ENCODE data around the gene IGSF10. TPM values are rescaled to one million over a fixed set of nuclear protein-coding genes. Genes with fewer than 3 reads are reported as not detected.

Gene IGSF10
- total and polyA plus RNA-seq, 2 of the 13 experiments (the other 11 are each of a cell fraction or from before 2014, with no cell fraction given) = 0.16 TPM; not detected in 1

GRCh38 chr3:151459358-151459757, 1.5 kb downstream of the IGSF10 start:
- DNase-seq (ENCODE audit: low spot score) (no peak), ATAC-seq (no peak), FAIRE-seq (no peak)
- Histone ChIP-seq H3K27ac (ENCODE audit: extremely low read length, insufficient read depth, low read length) (no peak overlapping the region), H3K27me3 (ENCODE audit: control insufficient read depth in 1 of 2, insufficient read depth in 2 of 2, low read length in 2 of 2) (peaks cover 1 to 43% of the 10 kb centered on the region in 2 experiments), H2AFZ (ENCODE audit: low read length) (no peak overlapping the region), H3K4me3 (replicated peaks in 1 of 3; ENCODE audit: insufficient read depth in 1 of 3, low read depth in 2 of 3, low read length in 3 of 3) (no peak overlapping the region), H3K36me3 (replicated peaks in 1 of 2; ENCODE audit: control insufficient read depth in 1 of 2, insufficient read depth in 2 of 2, low read length in 2 of 2) (no peaks in the 10 kb centered on the region), H3K9ac (ENCODE audit: insufficient read depth, low read depth, low read length) (no peak overlapping the region), H3K4me1 (ENCODE audit: insufficient read depth, low read length) (no peaks in the 10 kb centered on the region), H3K9me3 (ENCODE audit: low read length) (no peaks in the 10 kb centered on the region), H3K79me2 (ENCODE audit: insufficient read depth, low read length) (no peaks in the 10 kb centered on the region), H4K20me1 (ENCODE audit: insufficient read depth, low read length) (no peaks in the 10 kb centered on the region), H3K4me2 (ENCODE audit: low read depth, low read length) (no peak overlapping the region)
- no peak for TF ChIP-seq HIC2 (CRISPR knock-in tag; IDR thresholded peaks at IDR 0.05; ENCODE audit: low read depth)
- WGBS (ENCODE audit: low lambda C conversion rate) = 3% methylated on average over 3 of the region's 3 CpGs
- BruUV-seq (replicated peaks) = no TSS peak
- ChIA-PET POLR2A (no interaction called here), CTCF (ENCODE audit: low intra/inter-chr PET ratio, low total read pairs) (no interaction called here)
- intact Hi-C loops (cut with micrococcal nuclease; ENCODE audit: unreplicated experiment) = no loop called here
- in situ Hi-C loops (cut with HindIII; ENCODE audit: extremely low pct_ligation_motif_present, low pct_unique_long_range_greater_than_20kb) = no loop called here

GRCh38 chr3:151456065-151456464, 4.8 kb downstream of the IGSF10 start:
- FAIRE-seq (no peak), ATAC-seq (no peak), DNase-seq (ENCODE audit: low spot score) (no peak)
- TF ChIP-seq ZBTB7B (CRISPR knock-in tag; IDR thresholded peaks at IDR 0.05) = no peak
- TF ChIP-seq ZNF326 (CRISPR knock-in tag; IDR thresholded peaks at IDR 0.05; ENCODE audit: borderline replicate concordance) = no peak
- no peak for TF ChIP-seq ARID3A (IDR thresholded peaks at IDR 0.05; ENCODE audit: low read depth, low read length)
- TF ChIP-seq CTCF (CRISPR knock-in tag; IDR thresholded peaks at IDR 0.05) = no peak
- TF ChIP-seq TIGD3 (CRISPR knock-in tag; IDR thresholded peaks at IDR 0.05; ENCODE audit: borderline replicate concordance) = no peak
- TF ChIP-seq MIXL1 (CRISPR knock-in tag; IDR thresholded peaks at IDR 0.05) = no peak
- TF ChIP-seq ZSCAN29 (CRISPR knock-in tag; conservative IDR thresholded peaks at IDR 0.05) = no peak
- no peak for TF ChIP-seq ZBTB39 (CRISPR knock-in tag; IDR thresholded peaks at IDR 0.05)
- Histone ChIP-seq H3K9ac (ENCODE audit: insufficient read depth, low read depth, low read length) (no peak overlapping the region), H3K27me3 (ENCODE audit: control insufficient read depth in 1 of 2, insufficient read depth in 2 of 2, low read length in 2 of 2) (peaks cover under 1 to 22% of the 10 kb centered on the region in 2 experiments; a peak in 4 of 5 replicates), H3K9me3 (ENCODE audit: low read length) (no peaks in the 10 kb centered on the region), H4K20me1 (ENCODE audit: insufficient read depth, low read length) (no peaks in the 10 kb centered on the region), H3K4me3 (replicated peaks in 1 of 3; ENCODE audit: insufficient read depth in 1 of 3, low read depth in 2 of 3, low read length in 3 of 3) (no peak overlapping the region), H3K36me3 (replicated peaks in 1 of 2; ENCODE audit: control insufficient read depth in 1 of 2, insufficient read depth in 2 of 2, low read length in 2 of 2) (no peaks in the 10 kb centered on the region), H3K4me1 (ENCODE audit: insufficient read depth, low read length) (no peaks in the 10 kb centered on the region), H3K79me2 (ENCODE audit: insufficient read depth, low read length) (no peaks in the 10 kb centered on the region), H3K4me2 (ENCODE audit: low read depth, low read length) (no peak overlapping the region), H3K27ac (ENCODE audit: extremely low read length, insufficient read depth, low read length) (no peak overlapping the region), H2AFZ (ENCODE audit: low read length) (no peak overlapping the region)
- BruUV-seq (replicated peaks) = no TSS peak
- WGBS (ENCODE audit: low lambda C conversion rate) = under 1% methylated on average over 3 of the region's 3 CpGs
- ChIA-PET POLR2A (no interaction called here), CTCF (ENCODE audit: low intra/inter-chr PET ratio, low total read pairs) (no interaction called here)
- intact Hi-C loops (cut with micrococcal nuclease; ENCODE audit: unreplicated experiment) = no loop called here
- in situ Hi-C loops (cut with HindIII; ENCODE audit: extremely low pct_ligation_motif_present, low pct_unique_long_range_greater_than_20kb) = no loop called here

All from HepG2 (cell line).